Measurements from ENCODE around the gene LRRC4B. TPM values are rescaled to one million over a fixed set of nuclear protein-coding genes. Genes with fewer than 3 reads are reported as not detected.
"Not testable (repeated sequence)": the region's sequence is repeated elsewhere in the genome, so short reads cannot be mapped to it uniquely, and the experiment has no call there.

LRRC4B gene
- polyA plus RNA-seq, 1 donor (not counting 4 experiments of a cell fraction or from before 2014, with no cell fraction given), result not detected

DNA sequence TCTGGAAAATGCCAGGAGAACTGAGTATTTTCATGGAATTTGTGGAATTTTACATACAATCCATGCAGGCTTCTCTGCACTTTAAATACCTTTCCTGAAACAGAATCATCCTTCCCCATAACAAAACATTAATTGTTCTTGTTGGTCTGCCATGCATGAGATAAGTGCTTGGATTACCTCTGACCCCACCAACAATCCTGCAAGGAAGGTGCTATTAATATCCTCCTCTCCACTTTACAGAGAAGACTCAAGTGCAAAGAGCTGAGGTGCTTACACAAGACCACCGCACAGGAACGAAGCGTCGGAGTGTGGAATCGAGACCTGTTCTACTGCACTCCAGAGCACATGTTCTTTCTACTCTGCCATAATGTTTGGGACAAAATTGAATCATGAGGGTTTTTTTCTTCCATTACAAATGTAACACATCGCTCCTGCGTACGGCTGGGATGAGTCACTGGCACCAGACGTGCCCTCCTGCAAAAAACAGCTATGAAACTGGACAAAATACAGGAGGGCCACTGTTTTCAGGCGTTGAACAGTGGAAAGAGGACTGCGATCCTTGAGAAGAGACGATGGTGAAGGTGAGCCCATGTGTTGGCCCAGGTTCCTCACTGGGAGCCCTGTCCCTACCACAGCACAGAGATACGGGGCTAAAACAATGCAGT is 12.9 kb upstream of the LRRC4B start:
- no peaks in the 10 kb centered on the region for H3K9me3 ChIP-seq (ENCODE audit: control insufficient read depth, low read depth, low read length)
- TF ChIP-seq EZH2 (IDR thresholded peaks at IDR 0.05; ENCODE audit: low read length), result no peak
- TF ChIP-seq CTCF (optimal IDR thresholded peaks at IDR 0.05 in 1 of 3, IDR thresholded peaks at IDR 0.05 in 1 of 3, conservative IDR thresholded peaks at IDR 0.05 in 1 of 3; ENCODE audit: extremely low read depth in 1 of 3, insufficient read depth in 2 of 3, low read length in 3 of 3), result no peak
- dilution Hi-C loops (cut with MboI; ENCODE audit: extremely low pct_ligation_motif_present, low sequenced_read_pairs), result no loop called here
- no peak overlapping the region for H3K27ac ChIP-seq (ENCODE audit: control insufficient read depth, insufficient read depth, low read length)
- H3K9me1 ChIP-seq (ENCODE audit: control insufficient read depth, extremely low read depth, insufficient read depth, low read length), result no peaks in the 10 kb centered on the region
- H3K36me3 ChIP-seq (ENCODE audit: control insufficient read depth in 2 of 2, extremely low read depth in 1 of 2, insufficient read depth in 2 of 2, low read length in 2 of 2), result no peaks in the 10 kb centered on the region
- no peak overlapping the region for H3K4me2 ChIP-seq (ENCODE audit: control insufficient read depth, extremely low read depth, insufficient read depth, low read depth, low read length)
- no peak overlapping the region for H3K9ac ChIP-seq (ENCODE audit: control insufficient read depth, extremely low read depth, insufficient read depth, low read length)
- H3K79me2 ChIP-seq (ENCODE audit: control insufficient read depth, insufficient read depth, low read length), result no peaks in the 10 kb centered on the region
- DNase-seq (ENCODE audit: low read depth, low spot score) (no peak), FAIRE-seq (no peak)
- no peaks in the 10 kb centered on the region for H4K20me1 ChIP-seq (ENCODE audit: control insufficient read depth, extremely low read depth, insufficient read depth, low read length)
- no peaks in the 10 kb centered on the region for H3K4me1 ChIP-seq (ENCODE audit: control insufficient read depth, extremely low read depth, insufficient read depth, low read length)
- H2AFZ ChIP-seq (ENCODE audit: control insufficient read depth, low read length), result no peak overlapping the region
- H3K4me3 ChIP-seq (ENCODE audit: control insufficient read depth in 2 of 3, extremely low read depth in 1 of 3, insufficient read depth in 2 of 3, low read depth in 1 of 3, low read length in 3 of 3), result no peak overlapping the region
- no peaks in the 10 kb centered on the region for H3K27me3 ChIP-seq (ENCODE audit: control insufficient read depth, extremely low read depth, insufficient read depth, low read length)

DNA sequence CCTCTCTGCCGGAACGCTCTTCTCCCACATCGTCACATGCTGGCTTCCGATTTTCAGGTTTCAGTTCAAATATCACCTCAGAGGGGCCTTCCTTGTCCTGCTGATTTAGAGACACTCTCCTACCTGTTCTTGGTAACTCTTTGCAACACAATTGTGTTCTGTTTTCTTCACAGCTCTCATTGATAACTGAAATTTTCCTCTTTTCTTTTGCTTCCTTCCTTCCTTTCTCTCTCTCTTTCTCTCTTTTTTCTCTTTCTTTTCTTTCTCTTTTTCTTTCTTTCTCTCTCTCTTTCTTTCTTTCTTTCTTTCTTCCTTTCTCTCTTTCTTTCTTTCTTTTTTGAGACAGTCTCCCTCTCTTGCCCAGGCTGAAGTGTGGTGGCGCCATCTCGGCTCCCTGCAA is 12.0 kb upstream of the LRRC4B start:
- no peak overlapping the region for H3K4me3 ChIP-seq (ENCODE audit: control insufficient read depth in 2 of 3, extremely low read depth in 1 of 3, insufficient read depth in 2 of 3, low read depth in 1 of 3, low read length in 3 of 3)
- H3K27me3 ChIP-seq (ENCODE audit: control insufficient read depth, extremely low read depth, insufficient read depth, low read length), result no peaks in the 10 kb centered on the region
- H3K9me1 ChIP-seq (ENCODE audit: control insufficient read depth, extremely low read depth, insufficient read depth, low read length), result no peaks in the 10 kb centered on the region
- DNase-seq (ENCODE audit: low read depth, low spot score) (no peak), FAIRE-seq (no peak)
- no peaks in the 10 kb centered on the region for H3K36me3 ChIP-seq (ENCODE audit: control insufficient read depth in 2 of 2, extremely low read depth in 1 of 2, insufficient read depth in 2 of 2, low read length in 2 of 2)
- no peaks in the 10 kb centered on the region for H3K4me1 ChIP-seq (ENCODE audit: control insufficient read depth, extremely low read depth, insufficient read depth, low read length)
- H2AFZ ChIP-seq (ENCODE audit: control insufficient read depth, low read length), result no peak overlapping the region
- no peaks in the 10 kb centered on the region for H3K9me3 ChIP-seq (ENCODE audit: control insufficient read depth, low read depth, low read length)
- H3K79me2 ChIP-seq (ENCODE audit: control insufficient read depth, insufficient read depth, low read length), result no peaks in the 10 kb centered on the region
- no peak overlapping the region for H3K4me2 ChIP-seq (ENCODE audit: control insufficient read depth, extremely low read depth, insufficient read depth, low read depth, low read length)
- H3K9ac ChIP-seq (ENCODE audit: control insufficient read depth, extremely low read depth, insufficient read depth, low read length), result no peak overlapping the region
- H4K20me1 ChIP-seq (ENCODE audit: control insufficient read depth, extremely low read depth, insufficient read depth, low read length), result no peaks in the 10 kb centered on the region
- dilution Hi-C loops (cut with MboI; ENCODE audit: extremely low pct_ligation_motif_present, low sequenced_read_pairs), result no loop called here
- no peak overlapping the region for H3K27ac ChIP-seq (ENCODE audit: control insufficient read depth, insufficient read depth, low read length)
- TF ChIP-seq EZH2 (IDR thresholded peaks at IDR 0.05; ENCODE audit: low read length), result no peak
- no peak for TF ChIP-seq CTCF (optimal IDR thresholded peaks at IDR 0.05 in 1 of 3, IDR thresholded peaks at IDR 0.05 in 1 of 3, conservative IDR thresholded peaks at IDR 0.05 in 1 of 3; ENCODE audit: extremely low read depth in 1 of 3, insufficient read depth in 2 of 3, low read length in 3 of 3)

- H3K9me1 ChIP-seq (ENCODE audit: control insufficient read depth, extremely low read depth, insufficient read depth, low read length); H3K36me3 ChIP-seq (ENCODE audit: control insufficient read depth in 2 of 2, extremely low read depth in 1 of 2, insufficient read depth in 2 of 2, low read length in 2 of 2); H3K4me3 ChIP-seq (ENCODE audit: control insufficient read depth in 2 of 3, extremely low read depth in 1 of 3, insufficient read depth in 2 of 3, low read depth in 1 of 3, low read length in 3 of 3); H3K27me3 ChIP-seq (ENCODE audit: control insufficient read depth, extremely low read depth, insufficient read depth, low read length); H3K27ac ChIP-seq (ENCODE audit: control insufficient read depth, insufficient read depth, low read length); H3K4me2 ChIP-seq (ENCODE audit: control insufficient read depth, extremely low read depth, insufficient read depth, low read depth, low read length); dilution Hi-C loops (cut with MboI; ENCODE audit: extremely low pct_ligation_motif_present, low sequenced_read_pairs); H3K9me3 ChIP-seq (ENCODE audit: control insufficient read depth, low read depth, low read length); H4K20me1 ChIP-seq (ENCODE audit: control insufficient read depth, extremely low read depth, insufficient read depth, low read length); FAIRE-seq; H3K4me1 ChIP-seq (ENCODE audit: control insufficient read depth, extremely low read depth, insufficient read depth, low read length); DNase-seq (ENCODE audit: low read depth, low spot score); H2AFZ ChIP-seq (ENCODE audit: control insufficient read depth, low read length); H3K79me2 ChIP-seq (ENCODE audit: control insufficient read depth, insufficient read depth, low read length); H3K9ac ChIP-seq (ENCODE audit: control insufficient read depth, extremely low read depth, insufficient read depth, low read length): not testable (repeated sequence)
Measured at GRCh38 chr19:50576769-50577168, 8.5 kb upstream of the LRRC4B start.
